IMR-90 (cell line): Measurements from ENCODE around the gene MAB21L4. TPM values are rescaled to one million over a fixed set of nuclear protein-coding genes. Genes with fewer than 3 reads are reported as not detected.

Experiments used
- ATAC-seq: fragments of 200-7000 bp; cut with Tn5 transposase; 2 replicates; pipeline ENCODE4 v1.9.1; 2020; ENCODE audit warnings: low read depth, mild to moderate bottlenecking, moderate library complexity
- BruUV-seq: library from RNA; stranded (reverse); fragments of 400-500 nt; replicated peaks from 2 replicates; lab custom pipeline; 2021; lab: Mats Ljungman, UMichigan
- CTCF ChIA-PET: fragments of 300-600 bp; formaldehyde crosslinking; extraction: SDS; loops from one replicate; lab custom pipeline; 2021; ENCODE audit warnings: antibody characterized with exemption; lab: Yijun Ruan, JAX
- POLR2A ChIA-PET: fragments of 300-600 bp; sonication (Branson Sonifier 250); formaldehyde crosslinking; loops from one replicate; lab custom pipeline; 2022; ENCODE audit warnings: antibody characterized with exemption; ENCODE audit not compliant: unreplicated experiment; lab: Charles Lee
- DNase-seq: peaks from one replicate; pipeline ENCODE4 v3.0.0; 2013
- H2AFZ ChIP-seq: replicated peaks from 2 replicates; pipeline ENCODE3; 2013; ENCODE audit warnings: low read length, mild to moderate bottlenecking; ENCODE audit not compliant: poor library complexity
- H2AK5ac ChIP-seq: 2 replicates; pipeline ENCODE4 v1.6.1; 2013; ENCODE audit warnings: low read depth, low read length, inconsistent platforms
- H2AK9ac ChIP-seq: replicated peaks from 2 replicates; pipeline ENCODE3; 2013; ENCODE audit warnings: mild to moderate bottlenecking, low read depth, low read length, moderate library complexity; ENCODE audit not compliant: poor library complexity
- H2BK120ac ChIP-seq: 2 replicates; pipeline ENCODE4 v1.6.1; 2013; ENCODE audit warnings: low read depth, low read length, inconsistent platforms
- H2BK15ac ChIP-seq: 3 replicates; pipeline ENCODE4 v1.6.1; 2013; ENCODE audit warnings: low read depth, low read length, inconsistent platforms
- H2BK20ac ChIP-seq: 2 replicates; pipeline ENCODE4 v1.6.1; 2013; ENCODE audit warnings: low read depth, mild to moderate bottlenecking, inconsistent platforms, low read length, moderate library complexity
- H2BK5ac ChIP-seq: 2 replicates; pipeline ENCODE4 v1.6.1; 2013; ENCODE audit warnings: mild to moderate bottlenecking, low read depth, low read length, inconsistent platforms; ENCODE audit not compliant: poor library complexity, severe bottlenecking
- H3K14ac ChIP-seq: replicated peaks from 2 replicates; pipeline ENCODE4 v1.6.1; 2013; ENCODE audit warnings: low read depth, low read length, inconsistent platforms
- H3K18ac ChIP-seq: 2 replicates; pipeline ENCODE4 v1.6.1; 2013; ENCODE audit warnings: low read depth, low read length, control low read depth
- H3K23ac ChIP-seq: 2 replicates; pipeline ENCODE4 v1.6.1; 2013; ENCODE audit warnings: low read depth, low read length, inconsistent platforms
- H3K27ac ChIP-seq: 2 replicates; pipeline ENCODE4 v1.5.1; 2013; ENCODE audit warnings: mild to moderate bottlenecking, control low read depth, low read length; ENCODE audit not compliant: insufficient read depth
- H3K27me3 ChIP-seq: 2 replicates; pipeline ENCODE4 v1.6.1; 2013; ENCODE audit warnings: low read length; ENCODE audit not compliant: control insufficient read depth, insufficient read depth
- H3K36me3 ChIP-seq: 2 replicates; pipeline ENCODE4 v1.6.1; 2013; ENCODE audit warnings: low read length, mixed read lengths; ENCODE audit not compliant: control insufficient read depth, insufficient read depth
- H3K4ac ChIP-seq: 2 replicates; pipeline ENCODE4 v1.6.1; 2013; ENCODE audit warnings: low read depth, low read length, inconsistent platforms
- H3K4me1 ChIP-seq: 2 replicates; pipeline ENCODE4 v1.6.1; 2013; ENCODE audit warnings: low read length, mixed read lengths; ENCODE audit not compliant: control insufficient read depth, insufficient read depth
- H3K4me2 ChIP-seq: 2 replicates; pipeline ENCODE4 v1.6.1; 2013; ENCODE audit warnings: low read depth, mild to moderate bottlenecking, control low read depth, low read length, moderate library complexity
- H3K4me3 ChIP-seq: 2 replicates; pipeline ENCODE4 v1.5.1; 2013; ENCODE audit warnings: low read depth, mild to moderate bottlenecking, control low read depth, low read length, moderate library complexity; ENCODE audit not compliant: insufficient read depth
- H3K56ac ChIP-seq: 2 replicates; pipeline ENCODE4 v1.6.1; 2013; ENCODE audit warnings: low read length, inconsistent platforms; ENCODE audit not compliant: insufficient read depth; ENCODE audit errors: extremely low read depth
- H3K79me1 ChIP-seq, 2 experiments: 2 replicates each; pipeline ENCODE4 v1.6.1; 2013; ENCODE audit warnings: low read length in 2 of 2, inconsistent platforms in 1 of 2, low read depth in 1 of 2
- H3K9ac ChIP-seq: 2 replicates; pipeline ENCODE4 v1.6.1; 2013; ENCODE audit warnings: low read depth, low read length, control low read depth
- H3K9me1 ChIP-seq: 2 replicates; pipeline ENCODE4 v1.6.1; 2013; ENCODE audit warnings: low read length, inconsistent platforms; ENCODE audit not compliant: insufficient read depth
- H3K9me3 ChIP-seq: 2 replicates; pipeline ENCODE4 v1.6.1; 2013; ENCODE audit warnings: low read length; ENCODE audit not compliant: control insufficient read depth, insufficient read depth
- H4K20me1 ChIP-seq: 2 replicates; pipeline ENCODE4 v1.6.1; 2013; ENCODE audit warnings: low read length, inconsistent platforms; ENCODE audit not compliant: insufficient read depth
- H4K5ac ChIP-seq: 2 replicates; pipeline ENCODE4 v1.6.1; 2013; ENCODE audit warnings: mild to moderate bottlenecking, low read depth, low read length, control low read depth
- H4K8ac ChIP-seq, 2 experiments: 2 replicates each; pipeline ENCODE4 v1.6.1; 2013; ENCODE audit warnings: low read depth in 2 of 2, low read length in 2 of 2, control low read depth in 1 of 2, inconsistent platforms in 1 of 2
- H4K91ac ChIP-seq: 2 replicates; pipeline ENCODE4 v1.6.1; 2013; ENCODE audit warnings: low read depth, low read length, inconsistent platforms; ENCODE audit not compliant: insufficient read depth
- BHLHE40 ChIP-seq: fragments of 150-350 bp; IDR thresholded peaks from 2 replicates; pipeline ENCODE4 v1.6.1; 2016; ENCODE audit warnings: mild to moderate bottlenecking, low read depth, low read length
- CEBPB ChIP-seq: IDR thresholded peaks from 2 replicates; pipeline ENCODE4 v1.6.1; 2012; ENCODE audit warnings: low read depth, low read length, improper control_type of control experiment
- CHD1 ChIP-seq: IDR thresholded peaks from 2 replicates; pipeline ENCODE4 v1.6.1; 2012; ENCODE audit warnings: low read depth, low read length, improper control_type of control experiment
- FOS ChIP-seq: fragments of 150-350 bp; IDR thresholded peaks from 2 replicates; pipeline ENCODE4 v1.6.1; 2016; ENCODE audit warnings: low read depth, low read length
- MAFK ChIP-seq: IDR thresholded peaks from 2 replicates; pipeline ENCODE4 v1.6.1; 2012; ENCODE audit warnings: low read depth, low read length, improper control_type of control experiment
- MAZ ChIP-seq: IDR thresholded peaks from 2 replicates; pipeline ENCODE4 v1.6.1; 2012; ENCODE audit warnings: low read depth, mild to moderate bottlenecking, low read length, improper control_type of control experiment, moderate library complexity, borderline replicate concordance
- MXI1 ChIP-seq: IDR thresholded peaks from 2 replicates; pipeline ENCODE4 v1.6.1; 2012; ENCODE audit warnings: low read depth, mild to moderate bottlenecking, low read length, moderate library complexity, borderline replicate concordance
- NFE2L2 ChIP-seq: fragments of 150-350 bp; IDR thresholded peaks from 2 replicates; pipeline ENCODE4 v1.6.1; 2016; ENCODE audit warnings: low read depth, mild to moderate bottlenecking, low read length
- POLR2A ChIP-seq: IDR thresholded peaks from 2 replicates; pipeline ENCODE4 v1.6.1; 2012; ENCODE audit warnings: mild to moderate bottlenecking, low read depth, low read length
- RAD21 ChIP-seq: IDR thresholded peaks from 2 replicates; pipeline ENCODE4 v1.6.1; 2012; ENCODE audit warnings: low read length, improper control_type of control experiment
- RCOR1 ChIP-seq: IDR thresholded peaks from 2 replicates; pipeline ENCODE4 v1.6.1; 2012; ENCODE audit warnings: mild to moderate bottlenecking, low read length, improper control_type of control experiment; ENCODE audit not compliant: insufficient replicate concordance
- RFX5 ChIP-seq: IDR thresholded peaks from 2 replicates; pipeline ENCODE4 v1.8.0; 2012; ENCODE audit warnings: low read depth, mild to moderate bottlenecking, low read length, moderate library complexity
- SMC3 ChIP-seq: fragments of 150-350 bp; IDR thresholded peaks from 2 replicates; pipeline ENCODE4 v1.6.1; 2016; ENCODE audit warnings: low read depth, mild to moderate bottlenecking, antibody characterized with exemption, low read length, moderate library complexity
- WGBS, 2 experiments: methylation state at CpG; one replicate each; pipeline versions ENCODE4 v1.1.5 to v1.1.7; 2013; ENCODE audit warnings: missing lambda C conversion rate in 2 of 2; ENCODE audit not compliant: insufficient read length in 1 of 2; ENCODE audit errors: extremely low coverage in 2 of 2; 5-methylcytosine and 5-hydroxymethylcytosine counted together
- dilution Hi-C: fragments of 300-500 bp; cut with HindIII; formaldehyde crosslinking; loops from one replicate; pipeline ENCODE4 v1.14.3; 2018; ENCODE audit warnings: low sequenced_read_pairs; ENCODE audit not compliant: unreplicated experiment
- in situ Hi-C: fragments of 300-500 bp; cut with MboI; formaldehyde crosslinking; loops from 3 replicates; pipeline ENCODE4 v1.14.3; 2019; ENCODE audit warnings: low sequenced_read_pairs, inconsistent platforms, mixed read lengths
- intact Hi-C: fragments of 100-400 bp; cut with micrococcal nuclease; formaldehyde crosslinking; loops from 2 replicates; pipeline ENCODE4 v1.10.0; 2022
- polyA plus RNA-seq, 3 experiments: library from polyadenylated mRNA; depleted of rRNA; stranded (reverse); fragments of >200 nt; gene quantifications; 2 replicates each; pipeline ENCODE4 v1.2.3, GENCODE V29; 2012; ENCODE audit warnings: low replicate concordance in 1 of 3
- total RNA-seq: library from RNA; depleted of rRNA; stranded (reverse); fragments of >200 nt; gene quantifications from 2 replicates; pipeline ENCODE4 v1.2.3, GENCODE V29; 2012
- TF ChIP-seq, protein P1 (sequence below): fragments of 150-350 bp; IDR thresholded peaks from 2 replicates; pipeline ENCODE4 v1.6.1; 2017; ENCODE audit warnings: mild to moderate bottlenecking, antibody characterized with exemption, low read length, low read depth
- TF ChIP-seq, protein P2 (sequence below): fragments of 150-350 bp; IDR thresholded peaks from 2 replicates; pipeline ENCODE4 v1.6.1; 2016; ENCODE audit warnings: low read depth, mild to moderate bottlenecking, low read length, moderate library complexity, borderline replicate concordance
- TF ChIP-seq, protein P3 (sequence below): conservative IDR thresholded peaks from 2 replicates; pipeline ENCODE4 v1.5.1; 2012; ENCODE audit warnings: mild to moderate bottlenecking, low read depth, low read length, improper control_type of control experiment

The MAB21L4 gene
- total and polyA plus RNA-seq, 2 of the 4 experiments (the other 2 are of a cell fraction): not detected

DNA sequence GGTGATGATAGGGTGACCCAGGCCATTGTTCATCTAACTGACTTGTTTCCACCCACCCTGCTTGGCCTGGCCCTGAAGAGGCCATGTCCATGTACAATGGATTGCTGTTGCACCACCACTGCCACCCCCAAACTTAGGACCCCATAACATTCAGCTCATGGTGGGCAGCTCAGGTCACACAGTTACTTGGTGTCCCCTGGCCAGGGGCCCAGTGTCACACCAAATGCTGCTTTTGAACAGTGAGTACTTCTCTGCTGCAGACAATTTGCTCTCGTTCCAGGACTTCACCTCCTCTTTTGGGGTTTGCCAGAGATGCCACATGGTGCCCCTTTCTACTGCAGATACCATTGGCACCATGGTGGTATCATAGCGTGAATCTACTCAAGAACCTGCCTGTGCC, 11.7 kb downstream of the MAB21L4 start:
- Histone ChIP-seq H2BK20ac (no peak overlapping the region), H2AFZ (no peak overlapping the region), H3K18ac (no peak overlapping the region), H3K36me3 (no peaks in the 10 kb centered on the region), H3K9me1 (no peaks in the 10 kb centered on the region), H3K4me3 (no peak overlapping the region), H3K27ac (no peak overlapping the region), H3K4me2 (no peak overlapping the region), H2BK120ac (no peak overlapping the region), H3K79me1 (no peaks in the 10 kb centered on the region), H2AK5ac (no peak overlapping the region), H2AK9ac (peak overlapping the region; percentile 28), H3K9me3 (no peaks in the 10 kb centered on the region), H4K8ac (no peak overlapping the region), H3K27me3 (peaks cover 11% of the 10 kb centered on the region), H2BK15ac (no peak overlapping the region), H3K23ac (no peak overlapping the region), H3K56ac (no peak overlapping the region), H2BK5ac (no peak overlapping the region), H3K4me1 (no peaks in the 10 kb centered on the region), H3K9ac (no peak overlapping the region), H4K91ac (no peak overlapping the region), H4K20me1 (no peaks in the 10 kb centered on the region), H4K5ac (no peak overlapping the region), H3K14ac (no peak overlapping the region), H3K4ac (no peak overlapping the region)
- in situ Hi-C loops: no loop called here
- intact Hi-C loops: no loop called here
- dilution Hi-C loops: no loop called here
- DNase-seq (no peak), ATAC-seq (no peak)
- TF ChIP-seq FOS: no peak
- TF ChIP-seq NFE2L2: no peak
- TF ChIP-seq RCOR1: no peak
- TF ChIP-seq, protein P1, sequence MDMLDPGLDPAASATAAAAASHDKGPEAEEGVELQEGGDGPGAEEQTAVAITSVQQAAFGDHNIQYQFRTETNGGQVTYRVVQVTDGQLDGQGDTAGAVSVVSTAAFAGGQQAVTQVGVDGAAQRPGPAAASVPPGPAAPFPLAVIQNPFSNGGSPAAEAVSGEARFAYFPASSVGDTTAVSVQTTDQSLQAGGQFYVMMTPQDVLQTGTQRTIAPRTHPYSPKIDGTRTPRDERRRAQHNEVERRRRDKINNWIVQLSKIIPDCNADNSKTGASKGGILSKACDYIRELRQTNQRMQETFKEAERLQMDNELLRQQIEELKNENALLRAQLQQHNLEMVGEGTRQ: no peak
- TF ChIP-seq MAZ: no peak
- no peak for TF ChIP-seq BHLHE40
- no peak for TF ChIP-seq CHD1
- no peak for TF ChIP-seq MAFK
- no peak for TF ChIP-seq SMC3
- no peak for TF ChIP-seq MXI1
- TF ChIP-seq, protein P2, sequence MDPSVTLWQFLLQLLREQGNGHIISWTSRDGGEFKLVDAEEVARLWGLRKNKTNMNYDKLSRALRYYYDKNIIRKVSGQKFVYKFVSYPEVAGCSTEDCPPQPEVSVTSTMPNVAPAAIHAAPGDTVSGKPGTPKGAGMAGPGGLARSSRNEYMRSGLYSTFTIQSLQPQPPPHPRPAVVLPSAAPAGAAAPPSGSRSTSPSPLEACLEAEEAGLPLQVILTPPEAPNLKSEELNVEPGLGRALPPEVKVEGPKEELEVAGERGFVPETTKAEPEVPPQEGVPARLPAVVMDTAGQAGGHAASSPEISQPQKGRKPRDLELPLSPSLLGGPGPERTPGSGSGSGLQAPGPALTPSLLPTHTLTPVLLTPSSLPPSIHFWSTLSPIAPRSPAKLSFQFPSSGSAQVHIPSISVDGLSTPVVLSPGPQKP: no peak
- TF ChIP-seq CEBPB: no peak
- TF ChIP-seq RAD21: no peak
- no peak for TF ChIP-seq RFX5
- TF ChIP-seq, protein P3, sequence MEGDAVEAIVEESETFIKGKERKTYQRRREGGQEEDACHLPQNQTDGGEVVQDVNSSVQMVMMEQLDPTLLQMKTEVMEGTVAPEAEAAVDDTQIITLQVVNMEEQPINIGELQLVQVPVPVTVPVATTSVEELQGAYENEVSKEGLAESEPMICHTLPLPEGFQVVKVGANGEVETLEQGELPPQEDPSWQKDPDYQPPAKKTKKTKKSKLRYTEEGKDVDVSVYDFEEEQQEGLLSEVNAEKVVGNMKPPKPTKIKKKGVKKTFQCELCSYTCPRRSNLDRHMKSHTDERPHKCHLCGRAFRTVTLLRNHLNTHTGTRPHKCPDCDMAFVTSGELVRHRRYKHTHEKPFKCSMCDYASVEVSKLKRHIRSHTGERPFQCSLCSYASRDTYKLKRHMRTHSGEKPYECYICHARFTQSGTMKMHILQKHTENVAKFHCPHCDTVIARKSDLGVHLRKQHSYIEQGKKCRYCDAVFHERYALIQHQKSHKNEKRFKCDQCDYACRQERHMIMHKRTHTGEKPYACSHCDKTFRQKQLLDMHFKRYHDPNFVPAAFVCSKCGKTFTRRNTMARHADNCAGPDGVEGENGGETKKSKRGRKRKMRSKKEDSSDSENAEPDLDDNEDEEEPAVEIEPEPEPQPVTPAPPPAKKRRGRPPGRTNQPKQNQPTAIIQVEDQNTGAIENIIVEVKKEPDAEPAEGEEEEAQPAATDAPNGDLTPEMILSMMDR: no peak
- TF ChIP-seq POLR2A: no peak
- BruUV-seq: no TSS peak
- POLR2A ChIA-PET: no interaction called here
- no CpG with 5 or more reads among the region's 2 CpGs for WGBS, 2 experiments
- CTCF ChIA-PET: no interaction called here
